Brain pericyte (primary cell): ENCODE data around the gene GLIS1.

Source experiments
- DNase-seq: peaks from one replicate; pipeline ENCODE4 v3.0.0-alpha.2; 2012; ENCODE audit warnings: low read depth, low spot score

GLIS1 gene

GRCh38 chr1:53678938-53679825, 59.8 kb downstream of the GLIS1 start:
- no peak for DNase-seq

- no peak for DNase-seq
Measured at GRCh38 chr1:53678507-53678906, 60.5 kb downstream of the GLIS1 start.

GRCh38 chr1:53678046-53678445, 60.9 kb downstream of the GLIS1 start:
- no peak for DNase-seq

GRCh38 chr1:53677486-53677885, 61.5 kb downstream of the GLIS1 start:
- no peak for DNase-seq

- no peak for DNase-seq
Measured at GRCh38 chr1:53672785-53673184, 66.2 kb downstream of the GLIS1 start.

GRCh38 chr1:53672243-53672642, 66.7 kb downstream of the GLIS1 start:
- DNase-seq: no peak

GRCh38 chr1:53669621-53670191, 69.3 kb downstream of the GLIS1 start:
- DNase-seq: no peak

GRCh38 chr1:53666566-53666965, 72.4 kb downstream of the GLIS1 start:
- no peak for DNase-seq

- DNase-seq: no peak
Measured at GRCh38 chr1:53665996-53666395, 73.0 kb downstream of the GLIS1 start.

- no peak for DNase-seq
Measured at GRCh38 chr1:53663529-53664300, 75.2 kb downstream of the GLIS1 start.

- no peak for DNase-seq
Measured at GRCh38 chr1:53662951-53663350, 76.0 kb downstream of the GLIS1 start.

GRCh38 chr1:53662169-53662568, 76.8 kb downstream of the GLIS1 start:
- no peak for DNase-seq

- DNase-seq: no peak
Measured at GRCh38 chr1:53661496-53661895, 77.5 kb downstream of the GLIS1 start.

- no peak for DNase-seq
Measured at GRCh38 chr1:53660666-53661065, 78.3 kb downstream of the GLIS1 start.

GRCh38 chr1:53659436-53659835, 79.5 kb downstream of the GLIS1 start:
- DNase-seq: no peak

GRCh38 chr1:53658489-53659230, 80.3 kb downstream of the GLIS1 start:
- DNase-seq: no peak

GRCh38 chr1:53657891-53658396, 81.0 kb downstream of the GLIS1 start:
- DNase-seq: no peak

GRCh38 chr1:53657531-53657805, 81.5 kb downstream of the GLIS1 start:
- DNase-seq: no peak

GRCh38 chr1:53656747-53657530, 82.0 kb downstream of the GLIS1 start:
- no peak for DNase-seq

- no peak for DNase-seq
Measured at GRCh38 chr1:53655931-53656746, 82.8 kb downstream of the GLIS1 start.
